Cerebellar cortex (tissue), 1 donor: ENCODE results near the gene PNRC2.
"Not testable (repeated sequence)": the region's sequence is repeated elsewhere in the genome, so short reads cannot be mapped to it uniquely, and the experiment has no call there.

Experiments used
- DNase-seq: peaks from one replicate; pipeline ENCODE4 v3.0.0-alpha.2; 2015; ENCODE audit warnings: low spot score

PNRC2 gene

DNA sequence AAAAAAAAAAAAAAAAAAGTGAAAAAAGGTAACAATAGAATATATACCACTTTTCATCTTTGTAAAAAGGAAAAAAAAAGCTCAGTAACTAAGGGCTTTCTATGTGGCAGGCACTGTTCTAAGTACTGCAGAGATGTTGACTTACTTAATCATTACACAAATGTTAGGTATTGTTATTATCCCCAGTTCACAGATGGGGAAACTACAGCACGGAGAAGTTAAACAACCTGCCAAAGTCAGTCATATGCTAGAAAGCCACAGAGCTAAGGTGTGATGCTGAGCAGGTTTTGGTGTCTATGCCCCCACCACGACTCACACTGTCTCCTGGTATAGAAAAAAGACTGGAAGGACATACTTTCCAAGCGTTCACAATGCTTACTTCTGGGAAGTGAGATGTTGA lies 6.6 kb upstream of the PNRC2 start:
- DNase-seq: no peak

DNA sequence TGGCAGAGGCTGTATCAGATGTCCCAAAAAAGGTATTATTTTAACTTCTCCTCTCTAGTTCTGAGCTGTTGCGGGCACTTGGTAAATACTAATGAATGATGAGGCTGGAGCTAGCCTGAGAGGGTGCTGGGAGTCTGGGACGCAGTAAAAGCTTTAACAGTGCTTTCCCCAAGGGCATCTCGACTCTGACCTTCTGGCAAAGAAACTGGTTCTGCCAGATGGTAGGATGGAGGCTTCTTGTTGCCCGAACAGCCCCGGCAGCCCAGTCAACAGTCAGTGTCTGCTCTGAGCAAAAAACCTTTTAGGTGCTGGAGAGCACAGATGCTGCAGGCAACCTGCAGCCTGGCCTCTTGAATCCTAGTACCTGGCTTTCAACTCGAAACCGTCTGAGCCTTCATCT lies 2.5 kb upstream of the PNRC2 start:
- DNase-seq: peak; percentile 83

DNA sequence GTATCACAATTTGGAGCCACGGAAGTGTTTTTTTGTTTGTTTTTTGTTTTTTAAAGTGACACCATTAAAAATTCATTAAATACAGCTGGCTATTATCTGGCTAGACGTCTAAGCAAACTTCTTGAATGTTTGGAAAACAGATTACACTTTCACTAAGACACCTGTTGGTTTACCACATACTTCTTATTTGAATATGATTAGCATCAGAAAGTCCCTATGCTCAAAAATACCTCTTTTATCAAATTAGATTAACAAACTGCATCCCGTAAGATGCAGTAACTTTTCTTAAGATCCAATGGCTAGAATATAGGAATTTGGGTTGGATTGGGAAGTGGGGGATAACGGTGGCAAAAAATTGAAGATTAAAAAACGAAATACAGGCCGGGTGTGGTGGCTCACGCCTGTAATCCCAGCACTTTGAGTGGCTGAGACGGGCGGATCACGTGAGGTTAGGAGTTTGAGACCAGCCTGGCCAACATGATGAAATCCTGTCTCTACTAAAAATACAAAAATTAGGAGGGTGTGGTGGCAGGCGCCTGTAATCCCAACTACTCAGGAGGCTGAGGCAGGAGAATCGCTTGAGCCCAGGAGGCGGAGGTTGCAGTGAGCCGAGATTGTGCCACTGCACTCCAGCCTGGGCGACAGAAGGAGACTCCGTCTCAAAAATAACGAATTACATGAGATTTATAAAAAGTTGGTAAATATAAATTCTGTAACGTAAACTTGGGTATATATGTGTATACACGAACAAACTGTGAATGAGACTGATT lies 1.4 kb upstream of the PNRC2 start:
- DNase-seq: not testable (repeated sequence)

DNA sequence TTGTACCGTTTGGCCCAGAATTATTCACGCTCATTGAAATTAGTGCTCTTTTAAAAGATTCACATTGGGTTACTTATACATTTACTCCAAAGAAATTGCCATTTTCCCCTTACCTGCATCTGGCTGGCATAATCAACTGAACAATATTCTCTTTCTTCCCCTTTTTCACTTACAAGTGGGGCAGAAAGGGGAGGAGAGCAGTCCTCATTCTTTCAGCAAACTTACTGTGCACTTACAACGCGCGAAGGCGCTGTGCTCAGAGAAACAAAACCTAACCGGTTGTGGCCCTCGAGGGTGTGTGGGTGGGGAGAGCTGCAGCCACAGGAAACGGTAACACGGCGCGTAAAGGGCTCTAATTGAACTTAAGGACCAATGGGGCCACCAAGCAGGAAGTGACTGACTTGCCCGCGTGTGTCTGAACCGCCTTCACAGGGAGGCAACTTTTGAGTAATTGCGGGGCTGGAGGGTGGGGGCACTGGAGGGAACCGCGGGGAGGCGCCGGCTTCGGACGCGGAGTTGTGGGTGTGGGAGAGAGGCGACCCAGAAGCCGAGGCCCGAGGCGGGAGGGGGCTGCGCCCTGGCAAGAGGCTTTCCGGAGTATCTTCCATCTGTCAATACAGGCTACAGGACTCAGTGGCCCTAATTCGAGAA lies 693 bp upstream of the PNRC2 start:
- DNase-seq: peak; percentile 91

DNA sequence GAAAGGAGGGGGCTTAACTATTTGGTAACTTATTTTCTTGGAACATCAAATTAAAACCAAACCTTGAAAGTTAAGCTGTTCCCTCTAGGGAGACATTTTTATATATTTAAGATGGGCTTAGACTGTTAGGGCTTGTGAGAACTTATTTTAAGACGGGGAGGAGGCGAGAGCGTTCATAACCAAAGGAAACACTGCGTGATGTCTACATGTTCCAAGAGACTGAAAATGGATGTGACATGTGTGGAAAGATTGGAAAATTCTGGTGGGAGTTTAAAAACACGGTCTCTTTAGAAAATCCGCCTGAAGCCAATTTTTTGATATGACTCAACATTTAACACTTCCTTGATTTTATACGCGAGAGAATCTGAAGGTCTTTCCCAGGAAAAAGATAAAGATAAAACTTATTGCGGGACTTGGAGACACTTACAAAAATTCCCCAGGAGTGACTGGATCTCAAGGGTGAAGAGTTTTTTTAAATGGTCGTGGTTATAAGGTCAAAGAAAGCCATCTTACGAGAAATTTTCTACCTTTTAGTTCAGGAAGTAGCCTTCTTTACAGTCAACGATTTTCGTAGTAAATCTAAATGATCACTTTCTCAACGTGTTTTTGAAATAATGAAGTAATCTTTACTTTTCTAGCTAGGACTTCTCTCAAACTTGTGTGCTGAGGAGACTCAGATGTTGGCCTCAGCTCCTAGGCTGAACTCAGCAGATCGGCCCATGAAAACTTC lies 828 bp downstream of the PNRC2 start:
- no peak for DNase-seq

DNA sequence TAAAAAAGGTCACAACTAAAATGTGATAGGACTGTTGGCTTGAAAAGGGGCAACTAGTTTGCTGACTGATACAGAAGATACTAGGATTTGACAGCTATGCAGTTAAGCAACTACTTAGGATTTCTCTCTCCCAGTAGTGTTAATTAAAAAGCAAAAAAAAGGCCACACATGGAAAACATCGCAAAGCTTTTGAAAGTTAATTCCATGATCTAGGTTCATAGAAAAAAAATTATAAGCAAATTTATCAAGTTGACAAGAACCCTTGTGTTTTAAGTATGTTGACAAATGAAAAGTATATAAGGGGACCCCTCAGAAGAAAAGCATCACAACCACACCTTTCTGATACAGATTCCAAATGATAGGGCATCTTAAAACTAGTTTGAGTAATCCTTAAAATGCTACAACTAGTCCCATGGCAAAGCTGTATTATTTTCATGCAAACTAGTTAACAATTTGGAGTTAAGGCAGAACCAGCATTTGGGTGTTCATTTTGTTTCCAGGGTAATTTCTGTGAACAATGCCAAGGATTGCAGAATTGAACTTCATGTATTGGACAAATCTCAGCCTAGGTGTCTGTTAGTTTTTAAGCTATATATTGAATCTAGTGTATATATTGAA lies 4.1 kb downstream of the PNRC2 start:
- no peak for DNase-seq

DNA sequence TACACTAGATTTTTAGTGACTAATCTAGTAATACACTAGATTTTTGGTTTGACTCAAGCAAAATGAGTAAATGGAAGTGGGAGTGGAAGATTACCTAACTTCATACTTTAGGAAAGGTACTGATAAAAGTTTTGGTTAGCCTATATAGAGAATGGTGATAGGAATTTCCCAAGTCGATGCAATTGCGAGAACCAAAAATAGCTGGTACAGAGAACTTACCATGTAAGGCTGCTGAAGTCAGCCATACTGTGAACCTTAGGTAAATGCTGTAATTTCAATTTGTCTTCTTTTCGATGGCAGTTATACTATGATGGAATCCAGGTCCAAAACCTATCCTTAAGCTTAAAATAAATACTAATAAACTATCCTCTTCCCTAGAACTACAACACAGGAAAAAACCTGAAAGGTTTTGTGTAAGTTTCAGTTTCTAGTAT lies 4.6 kb downstream of the PNRC2 start:
- peak; percentile 45 for DNase-seq

DNA sequence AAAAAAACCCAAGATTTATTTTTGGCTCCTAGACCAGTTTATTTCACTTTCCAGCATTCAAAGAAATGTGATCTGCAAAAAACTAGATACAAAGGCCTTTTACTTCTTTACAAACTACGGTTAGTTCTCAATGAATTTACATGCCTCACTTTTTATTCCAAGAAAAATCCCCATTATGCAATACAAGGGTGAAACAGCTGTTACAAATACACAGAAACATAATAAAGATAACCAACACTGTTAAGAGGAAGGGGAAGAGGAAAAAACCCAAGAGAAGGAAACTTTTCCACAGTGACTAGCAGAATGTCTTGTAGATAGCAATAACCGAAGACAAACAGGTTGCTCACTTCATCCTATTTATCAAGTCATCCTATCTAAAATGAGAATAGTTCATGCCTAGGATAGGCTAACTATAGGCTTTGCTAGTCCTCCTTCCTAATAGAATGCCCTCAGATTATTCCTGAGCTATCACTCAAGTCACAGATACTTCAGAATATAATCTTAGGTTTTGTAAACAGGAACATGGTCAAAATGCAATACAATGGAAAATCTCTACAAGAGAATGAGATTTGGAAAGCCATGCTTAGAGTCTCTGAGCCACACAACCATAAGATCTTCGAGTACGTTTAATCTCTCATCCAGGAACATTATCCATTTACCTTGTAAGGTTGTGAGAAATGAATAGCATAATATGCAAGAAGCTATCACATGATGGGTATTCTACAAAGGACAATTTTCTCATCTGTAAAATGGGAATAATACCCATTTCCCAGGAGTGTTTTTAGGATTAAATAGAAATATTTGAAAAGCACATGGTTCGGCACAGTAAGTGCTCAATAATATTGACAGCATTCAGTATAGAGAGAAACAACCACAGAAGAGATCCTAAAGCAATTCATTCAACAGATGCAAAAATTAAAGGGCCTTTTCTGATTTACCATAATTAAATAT lies 5.4 kb downstream of the PNRC2 start:
- DNase-seq: no peak

DNA sequence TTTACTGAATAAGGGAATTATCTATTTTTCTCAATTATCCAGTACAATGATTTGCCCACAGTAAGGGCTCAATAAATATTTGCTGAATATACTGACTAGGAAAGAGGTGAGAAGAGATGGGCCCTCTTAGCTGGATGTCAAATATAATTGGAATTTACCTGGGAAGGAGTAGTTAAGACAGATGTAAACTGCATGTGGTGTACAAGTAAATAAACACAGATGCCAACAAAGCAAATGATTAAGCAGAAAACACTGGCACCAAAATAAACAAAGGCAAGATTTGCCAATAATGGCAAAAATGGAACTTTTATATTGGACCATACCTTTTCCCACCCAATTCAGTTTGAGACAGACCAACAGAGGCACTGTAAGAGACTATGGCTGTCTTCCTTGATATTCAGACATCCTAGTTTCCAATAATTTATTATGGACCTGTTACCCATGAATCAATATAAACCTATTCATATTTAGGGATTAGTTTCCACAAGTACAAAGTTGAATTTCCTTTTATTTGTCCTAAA lies 7.4 kb downstream of the PNRC2 start:
- DNase-seq: no peak

DNA sequence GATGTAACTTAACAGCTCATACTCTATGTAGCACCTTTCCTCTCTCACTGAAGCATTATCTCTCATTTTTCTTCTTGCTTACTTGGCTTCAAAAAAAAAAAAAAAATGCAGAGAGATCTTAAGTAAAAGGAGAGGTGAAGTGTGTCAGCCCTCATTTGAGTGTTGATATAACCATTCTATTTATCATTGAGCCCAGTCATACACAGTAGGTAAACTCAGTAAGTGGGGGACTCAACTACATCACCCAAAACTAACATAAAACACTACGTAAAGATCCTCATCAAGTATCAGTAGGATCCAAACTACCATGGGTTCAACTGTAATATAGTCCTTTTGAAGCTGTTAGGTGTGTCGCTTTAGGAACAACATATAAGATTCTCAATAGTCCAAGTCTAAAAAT lies 8.2 kb downstream of the PNRC2 start:
- DNase-seq: no peak

DNA sequence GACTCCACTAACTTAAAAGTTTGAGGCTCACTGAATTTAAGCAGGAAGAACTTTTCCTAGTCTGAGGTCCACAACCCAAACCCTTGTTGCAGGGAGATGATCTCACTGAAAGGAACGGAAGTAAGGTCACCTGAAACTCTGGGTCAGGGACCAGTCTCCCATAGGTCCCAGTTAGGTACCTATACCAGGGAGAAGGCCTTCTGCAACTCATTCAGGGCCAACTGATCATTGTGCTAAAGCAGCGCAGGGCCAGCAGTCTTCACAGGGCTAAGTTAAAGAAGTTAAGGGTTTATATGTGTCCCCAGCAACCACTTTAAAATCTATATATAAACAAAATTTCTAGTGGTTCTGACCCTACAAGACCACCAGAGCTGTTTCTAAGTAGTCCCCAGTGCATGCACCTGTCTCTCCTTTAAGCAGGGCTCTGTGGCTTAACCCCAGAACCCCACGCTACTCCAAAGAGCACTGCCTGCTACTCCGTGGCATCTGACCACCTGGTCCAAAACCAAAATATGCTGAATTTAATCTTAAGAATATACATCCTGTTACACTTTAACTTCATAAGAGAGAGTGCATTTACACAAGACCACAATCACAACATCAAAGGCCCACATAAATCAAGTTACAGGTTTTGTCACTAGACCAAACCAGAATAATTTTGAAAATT lies 17.7 kb downstream of the PNRC2 start:
- no peak for DNase-seq

DNA sequence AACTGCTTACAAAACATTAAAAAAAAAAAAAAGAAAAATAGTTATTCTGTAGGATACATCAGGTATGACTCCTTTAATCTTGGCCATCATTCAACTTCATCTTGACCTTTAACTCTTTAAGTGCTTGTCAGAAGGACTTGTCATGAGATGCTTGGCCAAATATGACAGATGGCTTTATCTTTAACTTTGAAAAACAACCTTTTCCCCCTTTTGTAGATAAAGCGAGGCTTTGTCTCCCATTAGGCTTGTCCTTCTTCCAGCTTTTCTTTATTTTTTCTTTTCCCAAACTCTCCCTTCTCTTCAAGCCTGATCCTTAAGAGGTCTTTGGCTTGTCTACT lies 18.2 kb downstream of the PNRC2 start:
- no peak for DNase-seq

DNA sequence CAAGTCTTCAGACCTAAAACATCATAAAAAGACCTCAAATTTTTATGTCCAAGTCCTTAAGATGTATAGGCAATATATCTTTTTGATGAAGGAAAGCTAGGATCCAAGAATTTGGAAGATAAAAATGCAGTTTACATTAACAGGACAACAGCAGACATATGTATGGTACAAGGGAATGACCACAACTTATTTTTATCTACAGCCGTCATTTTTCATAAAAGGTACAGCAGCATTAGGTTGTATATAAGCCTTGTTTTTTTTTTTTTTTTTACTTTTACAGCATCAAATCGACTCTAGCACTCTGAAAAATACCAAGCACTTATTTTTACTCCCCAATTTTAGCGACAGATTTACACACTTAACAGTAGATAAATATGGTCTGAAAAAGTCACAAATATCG lies 19.2 kb downstream of the PNRC2 start:
- no peak for DNase-seq

DNA sequence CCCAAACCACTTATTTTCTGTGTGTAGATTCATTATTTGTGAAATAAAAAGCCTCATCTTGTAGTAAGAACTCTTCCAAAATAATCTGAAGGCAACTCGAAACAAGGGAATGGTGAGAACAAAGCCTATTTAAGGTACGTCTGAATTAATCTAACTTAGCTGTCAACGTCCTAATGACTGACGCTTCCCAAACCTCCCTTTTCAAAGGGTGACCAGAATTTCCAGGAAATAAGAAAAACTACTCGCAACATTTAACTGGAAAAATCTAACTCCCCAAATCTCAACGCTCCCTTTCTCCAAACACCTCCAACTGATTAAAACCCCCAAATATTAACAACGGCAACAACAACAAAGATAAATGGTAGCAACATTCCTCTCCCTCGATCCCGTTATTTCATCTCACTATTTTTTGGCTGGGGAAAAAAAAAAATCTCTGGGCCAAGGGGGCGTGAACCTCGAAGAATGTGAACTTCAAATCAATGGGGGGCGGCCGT lies 19.8 kb downstream of the PNRC2 start:
- DNase-seq: no peak

DNA sequence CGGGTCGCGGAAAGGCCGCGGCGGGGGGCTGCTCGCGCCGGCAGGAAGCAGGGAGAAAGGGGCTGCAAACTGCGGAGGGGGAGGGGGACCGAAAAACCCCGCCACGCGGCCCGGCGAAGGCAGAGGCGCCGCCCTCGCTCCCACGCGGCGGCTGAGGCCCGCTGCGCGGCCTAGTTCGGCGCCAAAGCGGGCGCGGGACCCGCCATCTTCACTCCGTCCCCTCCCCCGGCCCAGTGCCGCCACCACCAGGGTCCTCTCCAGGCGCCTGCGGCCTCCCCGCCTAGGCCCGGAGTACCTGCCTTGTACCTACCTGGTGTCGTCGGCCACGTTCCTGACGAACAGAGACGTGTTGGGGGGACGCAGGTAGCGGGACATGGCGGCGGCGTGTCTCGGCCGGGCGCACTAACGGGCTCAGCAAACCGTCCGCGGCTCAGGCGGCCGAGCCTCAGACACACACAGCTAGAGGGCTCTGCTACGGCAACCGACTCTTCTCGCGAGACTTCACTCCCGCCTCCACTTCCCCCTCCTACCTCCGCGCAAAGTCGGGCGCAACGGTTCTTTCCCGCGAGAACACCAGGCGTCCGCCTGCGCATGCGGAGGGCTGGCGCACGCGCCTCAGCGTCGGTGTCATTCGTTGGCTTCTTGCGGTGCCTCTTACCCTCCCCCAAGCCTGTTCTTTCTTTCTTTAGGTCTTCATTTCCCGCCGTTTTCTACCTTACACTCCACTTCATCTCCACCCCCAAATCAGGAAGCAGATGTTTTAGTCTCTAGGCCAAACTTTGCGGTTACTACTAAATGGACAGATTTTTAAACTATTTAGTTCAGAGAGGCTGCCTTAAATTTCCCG lies 20.5 kb downstream of the PNRC2 start, which contains the start of gene SRSF10:
Gene SRSF10 (minus strand): TSS at position 447 of the 847 bp plus-strand sequence. CDS start 72 bp downstream, at position 375.
- DNase-seq: peak; percentile 99

DNA sequence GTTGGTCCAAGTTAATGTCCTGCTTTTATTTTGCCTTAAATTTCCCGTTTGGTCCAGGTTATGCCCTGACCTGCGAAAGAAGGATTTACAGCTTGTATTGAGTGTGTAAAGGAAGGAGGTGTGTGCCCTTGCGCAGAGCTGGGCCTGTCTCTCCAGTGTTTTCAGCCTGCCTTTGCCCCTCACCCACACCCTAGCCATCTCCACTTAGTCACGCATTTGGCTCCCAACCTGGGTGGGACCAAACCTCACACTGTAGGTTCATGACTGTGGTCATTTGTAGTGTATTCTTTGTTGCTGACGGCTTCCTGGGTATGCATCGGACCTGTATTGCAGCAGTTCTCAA lies 21.1 kb downstream of the PNRC2 start:
- no peak for DNase-seq

DNA sequence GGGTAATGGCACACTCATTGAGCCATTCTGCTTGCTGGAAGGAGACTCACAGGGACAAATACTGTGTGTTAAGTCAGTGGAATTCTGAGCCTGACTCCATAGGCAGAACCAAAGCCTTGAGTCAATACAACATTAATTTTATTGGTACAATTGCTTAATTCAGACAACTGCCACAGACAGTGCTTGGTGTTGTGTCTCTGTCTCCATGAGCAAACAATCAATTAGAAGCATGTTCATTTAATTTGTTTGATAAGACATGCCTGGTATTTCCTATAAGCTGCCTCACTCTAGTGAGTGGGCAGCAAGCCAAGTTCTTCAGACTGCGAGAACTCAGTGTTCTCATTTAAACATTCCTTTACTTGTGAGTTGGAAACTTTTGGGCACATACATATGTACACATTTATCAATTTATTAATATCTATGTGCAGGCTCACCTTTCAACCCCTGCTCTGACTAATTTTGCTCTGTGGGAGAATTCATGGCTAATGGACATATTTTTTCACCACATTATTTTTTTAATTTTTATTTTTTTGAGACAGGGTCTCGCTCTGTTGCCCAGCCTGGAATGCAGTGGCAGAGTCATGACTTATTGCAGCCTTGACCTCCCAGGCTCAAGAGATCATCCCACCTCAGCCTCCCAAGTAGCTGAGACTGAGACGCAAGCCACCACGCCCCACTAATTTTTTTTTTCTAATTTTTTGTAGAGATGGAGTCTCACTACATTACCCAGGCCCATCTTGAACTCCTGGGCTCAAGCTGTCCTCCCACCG lies 25.0 kb downstream of the PNRC2 start:
- no peak for DNase-seq

DNA sequence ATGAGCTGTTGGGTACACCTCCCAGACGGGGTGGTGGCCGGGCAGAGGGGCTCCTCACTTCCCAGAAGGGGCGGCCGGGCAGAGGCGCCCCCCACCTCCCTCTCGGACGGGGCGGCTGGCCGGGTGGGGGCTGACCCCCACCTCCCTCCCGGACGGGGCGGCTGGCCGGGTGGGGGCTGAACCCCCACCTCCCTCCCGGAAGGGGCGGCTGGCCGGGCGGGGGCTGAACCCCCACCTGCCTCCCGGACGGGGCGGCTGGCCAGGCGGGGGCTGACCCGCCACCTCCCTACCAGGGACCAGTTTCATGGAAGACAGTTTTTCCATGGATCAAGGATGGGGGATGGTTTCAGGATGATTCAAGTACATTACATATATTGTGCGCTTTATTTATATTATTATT lies 27.4 kb downstream of the PNRC2 start:
- not testable (repeated sequence) for DNase-seq

DNA sequence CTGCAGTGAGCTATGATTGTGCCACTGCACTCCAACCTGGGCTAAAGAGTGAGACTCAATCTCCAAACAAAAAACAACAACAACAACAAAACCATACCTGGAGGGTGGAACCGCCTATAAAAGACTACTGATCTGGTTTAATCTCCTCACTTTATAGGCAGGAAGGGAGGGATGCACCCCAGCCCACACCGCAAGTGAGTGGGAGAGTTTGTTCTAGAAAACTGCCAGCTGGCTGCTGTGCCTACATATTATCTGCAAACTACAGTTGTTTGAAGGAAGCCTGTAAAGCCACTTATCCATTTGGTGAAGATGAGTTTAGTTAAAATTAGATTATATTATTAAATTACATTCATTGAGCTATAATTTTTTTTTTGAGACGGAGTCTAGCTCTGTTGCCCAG lies 29.6 kb downstream of the PNRC2 start:
- no peak for DNase-seq
